HL-60 (cell line): ENCODE results near the gene SLPI.

ENCODE experiments used
- DNase-seq, 2 experiments: peaks; one replicate each; pipeline ENCODE4 v3.0.0-alpha.2; 2010 to 2020; ENCODE audit warnings: low read depth in 1 of 2, low spot score in 1 of 2
- H3K27ac ChIP-seq: fragments of 250-450 bp; sonication (Bioruptor Pico); replicated peaks from 2 replicates; pipeline ENCODE4 v1.5.1; 2020; ENCODE audit warnings: mild to moderate bottlenecking, moderate library complexity
- H3K27me3 ChIP-seq: fragments of 250-450 bp; sonication (Bioruptor Pico); 2 replicates; pipeline ENCODE4 v1.5.1; 2021; ENCODE audit warnings: mild to moderate bottlenecking, moderate library complexity; ENCODE audit not compliant: insufficient read depth, poor library complexity, severe bottlenecking
- H3K4me3 ChIP-seq: replicated peaks from 2 replicates; pipeline ENCODE4 v1.5.1; 2011; ENCODE audit warnings: mild to moderate bottlenecking, control low read depth, low read length; ENCODE audit not compliant: insufficient read depth
- GABPA ChIP-seq: IDR thresholded peaks from 2 replicates; pipeline ENCODE4 v1.6.1; 2012; ENCODE audit warnings: low read depth
- POLR2AphosphoS5 ChIP-seq: IDR thresholded peaks from 2 replicates; pipeline ENCODE4 v1.6.1; 2012; ENCODE audit warnings: low read depth
- SPI1 ChIP-seq: IDR thresholded peaks from 2 replicates; pipeline ENCODE4 v1.6.1; 2012; ENCODE audit warnings: low read depth, mild to moderate bottlenecking, borderline replicate concordance
- long read RNA-seq: library from polyadenylated mRNA; unstranded; transcript quantifications from one replicate; pipeline ENCODE4 v2.0.0, GENCODE V29; 2020
- TF ChIP-seq, protein P1 (sequence below): IDR thresholded peaks from one replicate; pipeline ENCODE4 v1.5.1; 2011; ENCODE audit warnings: low read length, control low read depth, inconsistent platforms; ENCODE audit not compliant: insufficient read depth
- TF ChIP-seq, protein P2 (sequence below): IDR thresholded peaks from 2 replicates; pipeline ENCODE4 v1.6.1; 2012; ENCODE audit warnings: low read depth; ENCODE audit not compliant: insufficient replicate concordance

The SLPI gene, protein sequence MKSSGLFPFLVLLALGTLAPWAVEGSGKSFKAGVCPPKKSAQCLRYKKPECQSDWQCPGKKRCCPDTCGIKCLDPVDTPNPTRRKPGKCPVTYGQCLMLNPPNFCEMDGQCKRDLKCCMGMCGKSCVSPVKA
- long read RNA-seq, result 0 reads

DNA sequence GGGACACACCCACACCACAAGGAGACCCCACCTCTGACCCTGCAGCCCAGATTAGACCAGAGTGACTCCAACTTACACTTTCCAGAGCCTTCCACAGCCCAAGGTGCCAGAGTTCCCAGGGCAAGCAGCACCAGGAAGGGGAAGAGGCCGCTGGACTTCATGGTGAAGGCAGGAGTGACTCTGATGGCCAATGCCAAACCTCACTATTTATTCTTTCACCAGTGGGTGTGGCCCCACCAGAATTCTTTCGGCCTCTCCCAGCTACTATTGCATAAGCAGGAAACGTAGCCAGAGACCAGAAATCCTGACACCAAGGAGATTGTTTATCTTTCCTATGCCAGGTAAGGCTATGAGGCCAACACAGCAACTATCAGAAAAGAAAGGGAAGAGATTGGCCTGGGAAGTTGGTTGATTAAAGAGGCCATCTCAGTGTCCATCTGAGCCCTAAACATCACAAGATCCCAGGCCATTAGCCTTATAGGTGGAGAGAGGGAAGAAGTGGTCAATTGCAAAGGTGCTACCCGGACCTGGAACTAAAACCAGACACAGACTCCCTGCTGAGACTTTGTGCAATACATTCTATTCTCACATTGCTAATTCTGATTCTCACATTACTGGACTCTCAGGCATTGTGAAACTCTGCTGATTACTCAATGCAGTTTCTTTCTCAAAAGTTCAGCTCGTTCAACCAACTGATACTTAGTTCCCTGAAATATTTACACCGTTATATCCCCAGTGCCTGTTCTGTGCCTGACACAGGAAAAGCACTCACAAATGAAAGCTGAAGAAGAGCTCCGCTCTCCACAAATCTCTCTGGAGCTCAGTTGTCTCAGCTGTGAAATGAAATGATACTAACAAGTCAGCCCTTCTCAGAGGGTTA lies at the start of gene SLPI:
Gene SLPI, minus strand, starts transcription at position 182 of the 880 bp plus-strand sequence. Its CDS starts 21 bp downstream, at position 161.
- peak within 1 kb of the TSS; percentile 2 for H3K4me3 ChIP-seq
- peak within 1 kb of the TSS; percentile 59 for H3K27ac ChIP-seq
- DNase-seq, result peak; percentile 69 to 92
- TF ChIP-seq SPI1 (no peak), GABPA (no peak), POLR2AphosphoS5 (no peak)
- TF ChIP-seq, protein P1, sequence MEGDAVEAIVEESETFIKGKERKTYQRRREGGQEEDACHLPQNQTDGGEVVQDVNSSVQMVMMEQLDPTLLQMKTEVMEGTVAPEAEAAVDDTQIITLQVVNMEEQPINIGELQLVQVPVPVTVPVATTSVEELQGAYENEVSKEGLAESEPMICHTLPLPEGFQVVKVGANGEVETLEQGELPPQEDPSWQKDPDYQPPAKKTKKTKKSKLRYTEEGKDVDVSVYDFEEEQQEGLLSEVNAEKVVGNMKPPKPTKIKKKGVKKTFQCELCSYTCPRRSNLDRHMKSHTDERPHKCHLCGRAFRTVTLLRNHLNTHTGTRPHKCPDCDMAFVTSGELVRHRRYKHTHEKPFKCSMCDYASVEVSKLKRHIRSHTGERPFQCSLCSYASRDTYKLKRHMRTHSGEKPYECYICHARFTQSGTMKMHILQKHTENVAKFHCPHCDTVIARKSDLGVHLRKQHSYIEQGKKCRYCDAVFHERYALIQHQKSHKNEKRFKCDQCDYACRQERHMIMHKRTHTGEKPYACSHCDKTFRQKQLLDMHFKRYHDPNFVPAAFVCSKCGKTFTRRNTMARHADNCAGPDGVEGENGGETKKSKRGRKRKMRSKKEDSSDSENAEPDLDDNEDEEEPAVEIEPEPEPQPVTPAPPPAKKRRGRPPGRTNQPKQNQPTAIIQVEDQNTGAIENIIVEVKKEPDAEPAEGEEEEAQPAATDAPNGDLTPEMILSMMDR, result no peak
- TF ChIP-seq, protein P2, sequence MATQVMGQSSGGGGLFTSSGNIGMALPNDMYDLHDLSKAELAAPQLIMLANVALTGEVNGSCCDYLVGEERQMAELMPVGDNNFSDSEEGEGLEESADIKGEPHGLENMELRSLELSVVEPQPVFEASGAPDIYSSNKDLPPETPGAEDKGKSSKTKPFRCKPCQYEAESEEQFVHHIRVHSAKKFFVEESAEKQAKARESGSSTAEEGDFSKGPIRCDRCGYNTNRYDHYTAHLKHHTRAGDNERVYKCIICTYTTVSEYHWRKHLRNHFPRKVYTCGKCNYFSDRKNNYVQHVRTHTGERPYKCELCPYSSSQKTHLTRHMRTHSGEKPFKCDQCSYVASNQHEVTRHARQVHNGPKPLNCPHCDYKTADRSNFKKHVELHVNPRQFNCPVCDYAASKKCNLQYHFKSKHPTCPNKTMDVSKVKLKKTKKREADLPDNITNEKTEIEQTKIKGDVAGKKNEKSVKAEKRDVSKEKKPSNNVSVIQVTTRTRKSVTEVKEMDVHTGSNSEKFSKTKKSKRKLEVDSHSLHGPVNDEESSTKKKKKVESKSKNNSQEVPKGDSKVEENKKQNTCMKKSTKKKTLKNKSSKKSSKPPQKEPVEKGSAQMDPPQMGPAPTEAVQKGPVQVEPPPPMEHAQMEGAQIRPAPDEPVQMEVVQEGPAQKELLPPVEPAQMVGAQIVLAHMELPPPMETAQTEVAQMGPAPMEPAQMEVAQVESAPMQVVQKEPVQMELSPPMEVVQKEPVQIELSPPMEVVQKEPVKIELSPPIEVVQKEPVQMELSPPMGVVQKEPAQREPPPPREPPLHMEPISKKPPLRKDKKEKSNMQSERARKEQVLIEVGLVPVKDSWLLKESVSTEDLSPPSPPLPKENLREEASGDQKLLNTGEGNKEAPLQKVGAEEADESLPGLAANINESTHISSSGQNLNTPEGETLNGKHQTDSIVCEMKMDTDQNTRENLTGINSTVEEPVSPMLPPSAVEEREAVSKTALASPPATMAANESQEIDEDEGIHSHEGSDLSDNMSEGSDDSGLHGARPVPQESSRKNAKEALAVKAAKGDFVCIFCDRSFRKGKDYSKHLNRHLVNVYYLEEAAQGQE, result peak; percentile 34
- no peaks in the 10 kb centered on the region for H3K27me3 ChIP-seq

DNA sequence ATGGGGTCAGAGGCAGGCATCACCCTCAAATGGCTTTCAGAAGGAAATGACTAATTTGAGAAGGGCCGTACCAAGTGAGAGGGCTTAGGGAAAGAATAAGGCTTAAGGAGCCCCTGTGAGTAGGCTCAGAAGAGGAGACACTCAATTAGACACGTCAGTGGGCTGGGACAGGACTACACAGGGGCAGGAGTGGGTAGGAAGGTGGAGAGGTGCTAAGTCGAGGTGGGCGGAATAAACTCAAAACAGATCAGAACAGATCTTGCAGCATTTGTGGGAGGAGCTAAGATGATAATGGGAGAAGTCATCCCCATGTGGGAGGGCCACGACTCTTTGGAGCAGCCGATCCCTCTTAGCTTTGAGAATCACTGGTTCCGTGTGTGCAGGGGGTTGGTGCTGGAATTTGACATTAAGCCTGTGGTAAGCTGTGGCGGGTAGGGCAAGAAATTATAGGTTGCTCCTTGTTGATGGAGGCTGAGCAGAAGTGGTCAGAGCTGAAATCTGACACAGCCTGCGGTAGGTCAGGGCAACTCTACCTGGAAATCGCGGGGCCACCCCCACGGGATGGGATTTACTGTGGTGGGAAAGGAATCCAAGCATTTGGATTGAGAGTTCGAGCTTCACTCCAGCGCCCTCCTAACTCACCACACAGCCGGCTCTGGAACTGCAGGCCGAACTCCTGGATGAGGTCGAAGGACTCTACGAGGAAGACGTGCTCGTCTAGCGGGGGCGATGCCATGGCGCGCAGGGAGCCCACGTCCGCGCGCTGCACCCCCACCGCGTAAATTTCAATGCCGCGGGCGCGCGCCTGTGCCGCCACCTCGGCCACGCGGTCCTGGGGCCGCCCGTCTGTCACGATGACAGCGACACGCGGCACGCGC lies 49.5 kb upstream of the SLPI start:
- no peak overlapping the region for H3K27ac ChIP-seq
- DNase-seq, result no peak
- H3K27me3 ChIP-seq, result no peaks in the 10 kb centered on the region
- no peak overlapping the region for H3K4me3 ChIP-seq
- TF ChIP-seq POLR2AphosphoS5 (no peak), SPI1 (no peak), GABPA (no peak)
- TF ChIP-seq, protein P1, result no peak
- TF ChIP-seq, protein P2, result no peak

DNA sequence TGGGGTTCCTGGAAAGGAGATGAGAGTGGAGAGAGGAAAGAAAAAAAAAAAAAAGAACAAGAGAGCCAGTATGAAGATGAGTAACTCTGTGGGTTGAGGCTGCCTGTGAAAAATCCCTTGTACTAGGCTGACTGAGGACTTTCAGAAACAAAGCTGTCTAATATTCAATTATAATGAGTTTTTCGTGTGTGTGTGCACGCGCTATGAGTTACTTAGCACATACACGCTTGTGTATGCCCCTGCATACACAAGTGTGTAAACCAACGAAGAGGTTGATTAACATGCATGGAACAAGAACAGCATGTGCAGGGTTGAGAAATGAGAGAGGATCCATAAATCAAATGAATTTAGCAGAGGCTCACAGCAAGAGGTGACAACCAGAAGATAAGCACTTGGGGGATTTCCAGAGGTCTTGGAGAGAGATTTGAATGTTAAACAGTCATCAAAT lies 47.5 kb upstream of the SLPI start:
- Histone ChIP-seq H3K27me3 (no peaks in the 10 kb centered on the region), H3K4me3 (no peak overlapping the region), H3K27ac (no peak overlapping the region)
- DNase-seq, result no peak
- TF ChIP-seq GABPA (no peak), POLR2AphosphoS5 (no peak), SPI1 (no peak)
- TF ChIP-seq, protein P1, result no peak
- TF ChIP-seq, protein P2, result no peak
